ENCODE measurements around the gene AHCTF1.

The AHCTF1 gene

DNA sequence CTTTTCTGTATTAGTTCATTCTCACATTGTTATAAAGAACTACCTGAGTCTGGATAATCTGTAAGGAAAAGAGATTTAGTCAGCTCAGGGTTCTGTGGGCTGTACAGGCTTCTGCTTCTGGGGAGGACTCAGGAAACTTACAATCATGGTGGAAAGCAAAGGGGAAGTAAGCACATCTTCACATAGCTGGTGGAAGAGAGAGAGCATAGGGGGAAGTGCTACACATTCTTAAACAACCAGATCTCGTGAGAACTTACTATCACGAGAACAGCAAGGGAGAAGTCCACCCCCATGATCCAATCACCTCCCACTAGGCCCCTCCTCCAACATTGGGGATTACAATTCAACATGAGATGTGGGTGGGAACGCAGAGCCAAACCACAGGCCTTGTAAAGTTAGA is 37.9 kb upstream of the AHCTF1 start:
- no peak for TF ChIP-seq CTCF (IDR thresholded peaks at IDR 0.05; ENCODE audit: low read depth, low read length)
- DNase-seq (ENCODE audit: low read depth in 2 of 2), result no peak
- no peak overlapping the region for H3K4me3 ChIP-seq (replicated peaks in 1 of 2; ENCODE audit: low read depth in 2 of 2, low read length in 2 of 2)

- no peak for TF ChIP-seq CTCF (IDR thresholded peaks at IDR 0.05; ENCODE audit: low read depth, low read length)
- no peak for DNase-seq (ENCODE audit: low read depth in 2 of 2)
- no peak overlapping the region for H3K4me3 ChIP-seq (replicated peaks in 1 of 2; ENCODE audit: low read depth in 2 of 2, low read length in 2 of 2)
Observed at GRCh38 chr1:246966502-246966901, 34.8 kb upstream of the AHCTF1 start.

- DNase-seq (ENCODE audit: low read depth in 2 of 2), result peak; percentile 29 to 37
Observed at GRCh38 chr1:246959944-246960693, 28.4 kb upstream of the AHCTF1 start.

GRCh38 chr1:246954126-246954525 is 22.4 kb upstream of the AHCTF1 start:
- no peak for DNase-seq (ENCODE audit: low read depth in 2 of 2)
- TF ChIP-seq CTCF (IDR thresholded peaks at IDR 0.05; ENCODE audit: low read depth, low read length), result no peak

More at GRCh38 chr1:246959944-246960693, 28.4 kb upstream of the AHCTF1 start:
- no peak overlapping the region for H3K4me3 ChIP-seq (replicated peaks in 1 of 2; ENCODE audit: low read depth in 2 of 2, low read length in 2 of 2)
- TF ChIP-seq CTCF (IDR thresholded peaks at IDR 0.05; ENCODE audit: low read depth, low read length), result no peak

DNA sequence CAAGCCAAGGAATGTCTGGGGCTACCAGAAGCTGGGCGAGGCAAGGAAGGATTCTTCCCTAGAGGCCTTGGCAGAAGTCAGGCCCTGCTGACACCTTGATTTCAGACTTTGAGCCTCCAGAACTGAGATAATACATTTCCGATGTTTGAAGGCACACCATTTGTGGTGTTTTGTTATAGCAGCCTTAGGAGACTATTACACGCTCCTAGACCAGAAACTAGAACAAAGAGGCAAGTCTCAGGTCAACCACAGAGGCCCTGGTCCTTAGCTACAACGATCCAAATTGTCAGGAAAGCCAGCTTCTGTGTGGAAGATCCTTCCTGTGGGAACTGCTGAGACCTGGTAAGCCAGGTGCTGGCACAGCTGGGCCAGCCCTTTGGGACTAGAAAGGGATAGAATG is 19.7 kb upstream of the AHCTF1 start:
- no peak overlapping the region for H3K4me3 ChIP-seq (replicated peaks in 1 of 2; ENCODE audit: low read depth in 2 of 2, low read length in 2 of 2)
- no peak for TF ChIP-seq CTCF (IDR thresholded peaks at IDR 0.05; ENCODE audit: low read depth, low read length)

More at GRCh38 chr1:246954126-246954525, 22.4 kb upstream of the AHCTF1 start:
- no peak overlapping the region for H3K4me3 ChIP-seq (replicated peaks in 1 of 2; ENCODE audit: low read depth in 2 of 2, low read length in 2 of 2)

DNA sequence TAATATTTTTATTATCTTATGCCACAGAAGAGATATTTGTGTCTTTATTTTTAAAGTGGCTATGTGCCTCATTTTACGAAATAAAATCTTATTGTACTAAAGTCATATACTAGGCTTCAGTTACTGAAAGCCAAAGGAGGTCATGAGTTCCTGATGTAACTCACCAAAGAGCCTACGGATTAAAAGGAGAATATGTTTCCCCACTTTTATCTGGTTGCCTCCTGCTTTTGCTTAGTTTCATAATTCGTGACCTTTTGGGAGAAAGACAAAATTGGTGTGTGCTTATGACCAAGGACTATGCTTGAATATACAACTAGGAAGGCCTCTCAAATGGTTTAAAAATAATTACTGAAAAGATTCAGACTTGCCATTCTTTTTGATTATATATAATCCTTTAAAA is 18.2 kb upstream of the AHCTF1 start:
- H3K4me3 ChIP-seq (replicated peaks in 1 of 2; ENCODE audit: low read depth in 2 of 2, low read length in 2 of 2), result no peak overlapping the region
- DNase-seq (ENCODE audit: low read depth in 2 of 2), result no peak
- TF ChIP-seq CTCF (IDR thresholded peaks at IDR 0.05; ENCODE audit: low read depth, low read length), result no peak

More for the DNA sequence above, 19.7 kb upstream of the AHCTF1 start:
- no peak for DNase-seq (ENCODE audit: low read depth in 2 of 2)

- DNase-seq (ENCODE audit: low read depth in 2 of 2), result peak; percentile 91 to 94
- TF ChIP-seq CTCF (IDR thresholded peaks at IDR 0.05; ENCODE audit: low read depth, low read length), result no peak
- no peak overlapping the region for H3K4me3 ChIP-seq (replicated peaks in 1 of 2; ENCODE audit: low read depth in 2 of 2, low read length in 2 of 2)
Observed at GRCh38 chr1:246947255-246947654, 15.5 kb upstream of the AHCTF1 start.

Measured in cardiac fibroblast (primary cell).